ENCODE results near the gene OLFM2. TPM values are rescaled to one million over a fixed set of nuclear protein-coding genes. Genes with fewer than 3 reads are reported as not detected.

OLFM2 gene
- total and polyA plus RNA-seq, 2 of the 4 experiments (the other 2 are of a cell fraction): 2.7 to 5.1 TPM

DNA sequence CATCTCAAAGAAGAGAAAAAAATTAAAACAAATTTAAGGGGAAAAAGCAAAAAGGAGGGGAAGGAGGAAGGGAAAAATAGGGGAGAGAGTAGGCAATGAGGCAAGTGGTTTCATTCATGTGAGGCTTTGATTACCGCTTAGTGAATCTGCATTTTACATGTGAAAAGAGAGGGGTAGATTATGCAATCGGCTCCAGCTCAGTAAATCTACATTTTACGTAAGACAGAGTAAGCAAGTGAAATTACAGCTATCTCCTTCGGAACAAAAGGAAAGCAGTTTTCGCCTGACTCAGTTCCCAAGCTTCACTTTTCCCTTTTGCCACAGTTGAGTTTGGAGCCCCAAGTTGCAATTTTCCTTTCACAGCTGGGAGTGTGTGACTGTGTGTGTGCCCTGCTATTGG, 16.0 kb upstream of the OLFM2 start:
- no TSS peak for BruUV-seq (replicated peaks)
- no peaks in the 10 kb centered on the region for H3K9me3 ChIP-seq (ENCODE audit: control insufficient read depth, insufficient read depth, low read length)
- H2AFZ ChIP-seq (replicated peaks; ENCODE audit: low read length, poor library complexity): no peak overlapping the region
- no peaks in the 10 kb centered on the region for H3K27me3 ChIP-seq (ENCODE audit: control insufficient read depth, insufficient read depth, low read length)
- no peak overlapping the region for H3K4me3 ChIP-seq (ENCODE audit: insufficient read depth, low read depth, low read length)
- H3K18ac ChIP-seq (ENCODE audit: low read depth, low read length): no peak overlapping the region
- no peaks in the 10 kb centered on the region for H4K20me1 ChIP-seq (ENCODE audit: insufficient read depth, low read length)
- TF ChIP-seq POLR2A (IDR thresholded peaks at IDR 0.05; ENCODE audit: low read depth, low read length) (no peak), CEBPB (IDR thresholded peaks at IDR 0.05; ENCODE audit: low read depth, low read length) (peak; percentile 62)
- no peak overlapping the region for H2BK120ac ChIP-seq (ENCODE audit: low read depth, low read length)
- no peak overlapping the region for H3K9ac ChIP-seq (ENCODE audit: low read depth, low read length)
- ChIA-PET POLR2A (ENCODE audit: unreplicated experiment) (no interaction called here), CTCF (no interaction called here)
- no peak overlapping the region for H2BK20ac ChIP-seq (ENCODE audit: low read depth, low read length)
- no peak overlapping the region for H2AK9ac ChIP-seq (replicated peaks; ENCODE audit: low read depth, low read length, poor library complexity)
- H3K14ac ChIP-seq (replicated peaks; ENCODE audit: low read depth, low read length): no peak overlapping the region
- H3K79me1 ChIP-seq (ENCODE audit: low read depth in 1 of 2, low read length in 2 of 2): no peaks in the 10 kb centered on the region
- no peak overlapping the region for H4K91ac ChIP-seq (ENCODE audit: insufficient read depth, low read depth, low read length)
- H3K4me2 ChIP-seq (ENCODE audit: low read depth, low read length): no peak overlapping the region
- WGBS, 2 experiments (ENCODE audit: extremely low coverage in 2 of 2, insufficient read length in 1 of 2): no CpG with 5 or more reads among the region's 5 CpGs
- H2BK15ac ChIP-seq (ENCODE audit: low read depth, low read length): no peak overlapping the region
- H3K9me1 ChIP-seq (ENCODE audit: insufficient read depth, low read length): no peaks in the 10 kb centered on the region
- intact Hi-C loops (cut with micrococcal nuclease) (no loop called here), in situ Hi-C loops (cut with MboI; ENCODE audit: low sequenced_read_pairs) (no loop called here), dilution Hi-C loops (cut with HindIII; ENCODE audit: low sequenced_read_pairs, unreplicated experiment) (no loop called here)
- no peak overlapping the region for H2AK5ac ChIP-seq (ENCODE audit: low read depth, low read length)
- H3K4me1 ChIP-seq (ENCODE audit: control insufficient read depth, insufficient read depth, low read length): no peaks in the 10 kb centered on the region
- H3K56ac ChIP-seq (ENCODE audit: extremely low read depth, insufficient read depth, low read length): no peak overlapping the region
- H4K8ac ChIP-seq (ENCODE audit: low read depth in 2 of 2, low read length in 2 of 2): no peak overlapping the region
- DNase-seq (no peak), ATAC-seq (ENCODE audit: low read depth) (no peak)
- H3K27ac ChIP-seq (ENCODE audit: insufficient read depth, low read length): no peak overlapping the region
- no peak overlapping the region for H2BK5ac ChIP-seq (ENCODE audit: low read depth, low read length, poor library complexity, severe bottlenecking)
- no peaks in the 10 kb centered on the region for H3K36me3 ChIP-seq (ENCODE audit: control insufficient read depth, insufficient read depth, low read length)
- no peak overlapping the region for H4K5ac ChIP-seq (ENCODE audit: low read depth, low read length)
- no peak overlapping the region for H3K23ac ChIP-seq (ENCODE audit: low read depth, low read length)
- H3K4ac ChIP-seq (ENCODE audit: low read depth, low read length): no peak overlapping the region
